Chondrocyte (in vitro differentiated cells): Measurements from ENCODE around the gene CRIP1. TPM values are rescaled to one million over a fixed set of nuclear protein-coding genes. Genes with fewer than 3 reads are reported as not detected.

ENCODE experiments used
- DNase-seq: peaks from one replicate; pipeline ENCODE4 v3.0.0; 2021; ENCODE audit warnings: mixed read lengths, low spot score
- H3K27ac Mint-ChIP-seq: one replicate; pipeline ENCODE4 v1.8.0; 2021; ENCODE audit warnings: mild to moderate bottlenecking, moderate library complexity, mixed read lengths; ENCODE audit not compliant: unreplicated experiment
- H3K27me3 Mint-ChIP-seq: 2 replicates; pipeline ENCODE4 v1.8.0; 2021; ENCODE audit warnings: low read depth, mixed read lengths
- H3K36me3 Mint-ChIP-seq: 2 replicates; pipeline ENCODE4 v1.8.0; 2021; ENCODE audit warnings: low read depth, mixed read lengths
- H3K4me1 Mint-ChIP-seq: 2 replicates; pipeline ENCODE4 v1.8.0; 2021; ENCODE audit warnings: low read depth, mild to moderate bottlenecking, mixed read lengths
- H3K4me3 Mint-ChIP-seq: one replicate; pipeline ENCODE4 v1.8.0; 2021; ENCODE audit warnings: mild to moderate bottlenecking, moderate library complexity, mixed read lengths; ENCODE audit not compliant: unreplicated experiment
- H3K9me3 Mint-ChIP-seq: 2 replicates; pipeline ENCODE4 v1.8.0; 2021; ENCODE audit warnings: low read depth, mixed read lengths
- total RNA-seq: library from RNA; stranded (reverse); gene quantifications from 3 replicates; pipeline ENCODE4 v1.2.1, GENCODE V29; 2021
- TF ChIP-seq, protein P1 (sequence below): fragments of 200-600 bp; sonication (generic); IDR thresholded peaks from 2 replicates; pipeline ENCODE4 v1.5.0; 2021; ENCODE audit warnings: antibody characterized with exemption, mild to moderate bottlenecking, moderate library complexity

Gene CRIP1
- total RNA-seq, 1 donor from 2014 or later, result 181 TPM

DNA sequence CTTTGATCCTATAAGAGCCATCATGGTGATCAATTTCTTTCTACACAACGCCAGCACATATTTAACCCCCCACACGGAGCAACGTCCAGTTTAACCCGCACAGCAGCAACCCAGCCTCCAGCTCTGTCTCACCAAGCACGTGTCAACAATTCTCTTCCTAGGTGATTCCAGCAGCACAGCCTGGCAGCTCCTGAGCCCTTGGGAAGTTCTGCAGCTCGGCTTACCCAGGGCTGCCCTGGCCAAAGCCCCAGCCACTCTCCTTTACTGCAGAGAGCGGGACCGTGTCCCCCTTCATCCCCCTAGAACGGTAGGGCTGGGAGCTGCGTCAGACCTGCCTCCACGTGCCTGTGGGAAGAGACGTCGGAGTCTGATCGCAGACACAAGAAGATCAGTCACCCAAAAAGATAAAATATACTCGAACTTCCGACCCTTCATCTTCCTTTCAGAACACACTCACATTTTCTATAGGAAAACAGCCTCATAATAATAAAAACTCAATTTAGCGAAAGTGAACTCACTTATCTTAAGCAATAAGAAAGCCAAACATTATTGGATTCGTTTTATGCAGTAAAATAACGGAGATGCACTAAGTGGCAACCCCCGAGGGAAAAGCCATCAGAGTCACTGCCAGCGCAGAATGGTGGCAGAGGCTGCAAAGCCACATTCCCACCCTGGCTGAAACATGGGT, 47.3 kb downstream of the CRIP1 start:
- H3K36me3 Mint-ChIP-seq, result no peaks in the 10 kb centered on the region
- TF ChIP-seq, protein P1, sequence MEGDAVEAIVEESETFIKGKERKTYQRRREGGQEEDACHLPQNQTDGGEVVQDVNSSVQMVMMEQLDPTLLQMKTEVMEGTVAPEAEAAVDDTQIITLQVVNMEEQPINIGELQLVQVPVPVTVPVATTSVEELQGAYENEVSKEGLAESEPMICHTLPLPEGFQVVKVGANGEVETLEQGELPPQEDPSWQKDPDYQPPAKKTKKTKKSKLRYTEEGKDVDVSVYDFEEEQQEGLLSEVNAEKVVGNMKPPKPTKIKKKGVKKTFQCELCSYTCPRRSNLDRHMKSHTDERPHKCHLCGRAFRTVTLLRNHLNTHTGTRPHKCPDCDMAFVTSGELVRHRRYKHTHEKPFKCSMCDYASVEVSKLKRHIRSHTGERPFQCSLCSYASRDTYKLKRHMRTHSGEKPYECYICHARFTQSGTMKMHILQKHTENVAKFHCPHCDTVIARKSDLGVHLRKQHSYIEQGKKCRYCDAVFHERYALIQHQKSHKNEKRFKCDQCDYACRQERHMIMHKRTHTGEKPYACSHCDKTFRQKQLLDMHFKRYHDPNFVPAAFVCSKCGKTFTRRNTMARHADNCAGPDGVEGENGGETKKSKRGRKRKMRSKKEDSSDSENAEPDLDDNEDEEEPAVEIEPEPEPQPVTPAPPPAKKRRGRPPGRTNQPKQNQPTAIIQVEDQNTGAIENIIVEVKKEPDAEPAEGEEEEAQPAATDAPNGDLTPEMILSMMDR, result no peak
- no peaks in the 10 kb centered on the region for H3K4me1 Mint-ChIP-seq
- no peak overlapping the region for H3K4me3 Mint-ChIP-seq
- peaks cover 14% of the 10 kb centered on the region for H3K27me3 Mint-ChIP-seq
- H3K27ac Mint-ChIP-seq, result no peak overlapping the region
- peak; percentile 54 for DNase-seq
- no peaks in the 10 kb centered on the region for H3K9me3 Mint-ChIP-seq

DNA sequence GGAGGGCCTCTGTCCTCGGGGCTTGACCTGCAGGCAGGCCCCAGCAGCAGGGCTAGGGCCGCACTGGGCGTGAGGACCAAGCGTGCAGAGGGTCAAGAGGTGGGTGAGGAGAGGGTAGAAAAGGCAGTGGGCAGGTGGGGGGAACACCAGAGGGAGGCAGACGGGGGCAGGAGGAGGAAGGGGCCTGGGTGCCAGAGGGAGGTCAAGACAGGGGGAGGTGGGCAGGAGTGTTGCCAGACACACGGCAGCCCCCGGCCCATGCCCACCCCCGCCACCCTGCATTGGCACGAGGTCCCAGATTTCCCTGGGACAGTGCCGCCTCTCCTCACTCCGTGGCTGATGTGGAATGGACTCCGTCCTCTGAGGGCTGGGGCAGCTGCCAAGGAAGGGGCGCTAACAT, 47.9 kb downstream of the CRIP1 start:
- peak; percentile 66 for DNase-seq
- Mint-ChIP-seq H3K4me3 (no peak overlapping the region), H3K9me3 (no peaks in the 10 kb centered on the region), H3K27me3 (peaks cover 16% of the 10 kb centered on the region), H3K36me3 (no peaks in the 10 kb centered on the region), H3K27ac (no peak overlapping the region), H3K4me1 (no peaks in the 10 kb centered on the region)
- TF ChIP-seq, protein P1, result no peak

DNA sequence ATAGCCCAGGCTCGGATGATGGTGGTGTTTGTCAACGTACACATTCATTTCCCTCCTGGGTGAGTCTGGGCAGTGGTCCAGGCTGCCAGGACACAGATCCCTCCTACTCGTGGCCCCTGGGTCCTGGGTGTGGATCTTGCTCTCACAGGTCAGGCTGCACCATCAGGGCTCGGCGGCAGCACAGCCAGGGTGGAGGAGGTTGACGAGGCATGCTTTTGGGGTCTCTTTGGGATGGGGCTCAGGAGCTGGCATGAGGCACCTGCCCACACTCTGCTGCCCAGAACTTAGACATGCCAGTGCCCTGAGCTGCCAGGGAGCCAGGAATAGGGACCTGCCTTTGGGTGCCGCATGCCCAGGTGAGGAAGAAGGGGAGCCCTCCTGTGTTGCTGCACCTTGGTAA, 49.4 kb downstream of the CRIP1 start:
- H3K4me3 Mint-ChIP-seq, result no peak overlapping the region
- no peaks in the 10 kb centered on the region for H3K9me3 Mint-ChIP-seq
- TF ChIP-seq, protein P1, result no peak
- DNase-seq, result peak; percentile 68
- H3K36me3 Mint-ChIP-seq, result no peaks in the 10 kb centered on the region
- H3K27ac Mint-ChIP-seq, result no peak overlapping the region
- no peaks in the 10 kb centered on the region for H3K4me1 Mint-ChIP-seq
- H3K27me3 Mint-ChIP-seq, result peaks cover 17% of the 10 kb centered on the region

DNA sequence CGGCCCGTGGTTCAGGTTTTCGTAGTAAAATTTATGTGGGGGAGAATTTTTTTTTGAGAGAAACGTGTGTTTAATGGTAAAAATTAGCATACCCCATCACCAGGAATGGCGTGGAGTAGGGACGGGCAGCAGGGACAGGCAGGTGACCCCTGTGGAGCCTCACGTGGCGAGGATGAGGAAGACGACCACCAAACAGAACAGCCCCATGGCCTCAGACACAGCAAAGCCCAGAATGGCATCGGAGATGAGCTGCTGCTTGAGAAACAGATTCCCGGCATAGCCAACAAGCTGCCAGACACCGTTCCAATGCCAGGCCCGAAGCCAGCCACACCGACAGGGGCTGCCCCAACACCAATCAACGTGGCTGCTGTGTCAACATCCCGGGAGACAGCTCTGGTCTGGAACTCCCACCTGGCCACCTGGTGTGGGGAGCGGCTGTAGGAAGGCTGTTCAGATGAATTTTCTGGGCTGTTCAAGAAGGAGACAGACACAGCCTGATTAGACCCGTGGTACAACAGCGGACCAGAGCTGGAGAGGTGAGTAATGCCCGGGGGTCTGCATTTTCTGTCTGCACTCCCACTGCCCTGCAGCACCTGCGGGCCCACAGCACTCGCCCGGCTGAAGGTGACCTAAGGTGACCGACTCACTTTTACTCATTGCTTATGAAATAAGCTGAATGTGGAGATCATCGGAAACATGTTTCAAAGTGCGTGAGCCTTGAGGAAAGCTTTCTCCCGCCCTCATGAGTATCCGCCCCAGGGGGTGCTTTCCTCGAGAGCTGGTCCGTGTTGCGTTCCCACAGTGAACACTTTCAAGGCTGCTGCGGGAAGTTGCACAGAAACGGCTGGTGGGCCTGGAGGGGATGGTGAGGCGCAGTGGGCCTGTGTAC, 50.2 kb downstream of the CRIP1 start:
- peaks cover 25% of the 10 kb centered on the region for H3K27me3 Mint-ChIP-seq
- H3K4me3 Mint-ChIP-seq, result no peak overlapping the region
- peak; percentile 73 for DNase-seq
- no peaks in the 10 kb centered on the region for H3K9me3 Mint-ChIP-seq
- TF ChIP-seq, protein P1, result no peak
- H3K27ac Mint-ChIP-seq, result no peak overlapping the region
- H3K36me3 Mint-ChIP-seq, result no peaks in the 10 kb centered on the region
- no peaks in the 10 kb centered on the region for H3K4me1 Mint-ChIP-seq
